Neural progenitor cell (in vitro differentiated cells): ENCODE data around the gene MADD.
A peak's percentile ranks its signal among the peaks of the same experiment; 100 is the strongest.

Source experiments
- CTCF ChIP-seq: fragments of 200-600 bp; sonication (generic); IDR thresholded peaks from 2 replicates; pipeline ENCODE4 v1.5.1; 2017; ENCODE audit warnings: antibody characterized with exemption, mild to moderate bottlenecking
- EZH2 ChIP-seq: fragments of 200-600 bp; sonication (generic); IDR thresholded peaks from 2 replicates; pipeline ENCODE4 v1.6.1; 2017; ENCODE audit warnings: antibody characterized with exemption, mild to moderate bottlenecking, moderate library complexity
- EZH2phosphoT487 ChIP-seq: fragments of 200-600 bp; sonication (generic); IDR thresholded peaks from 2 replicates; pipeline ENCODE4 v1.6.1; 2017; ENCODE audit warnings: antibody characterized with exemption

GRCh38 chr11:47233989-47234668 is 35.8 kb upstream of the MADD start:
- TF ChIP-seq CTCF (peak; percentile 50), EZH2phosphoT487 (no peak), EZH2 (no peak)
